GM12865 (cell line): Measurements from ENCODE around the gene SBF1.

Experiments
- DNase-seq: peaks from one replicate; pipeline ENCODE4 v3.0.0; 2010; ENCODE audit warnings: low read depth
- H3K4me3 ChIP-seq: 2 replicates; pipeline ENCODE4 v1.5.1; 2011; ENCODE audit warnings: mild to moderate bottlenecking, low read depth, low read length, control low read depth
- CTCF ChIP-seq: IDR thresholded peaks from 2 replicates; pipeline ENCODE4 v1.5.1; 2011; ENCODE audit warnings: low read length, control low read depth, low read depth, inconsistent platforms; ENCODE audit not compliant: insufficient read depth; ENCODE audit errors: missing control alignments

The SBF1 gene

GRCh38 chr22:50439314-50439870, 35.4 kb downstream of the SBF1 start:
- H3K4me3 ChIP-seq, result no peak overlapping the region
- DNase-seq, result no peak
- no peak for TF ChIP-seq CTCF

GRCh38 chr22:50438305-50439275, 36.2 kb downstream of the SBF1 start:
- H3K4me3 ChIP-seq, result no peak overlapping the region
- no peak for DNase-seq
- TF ChIP-seq CTCF, result no peak

GRCh38 chr22:50437511-50438304, 37.1 kb downstream of the SBF1 start:
- DNase-seq, result no peak
- H3K4me3 ChIP-seq, result no peak overlapping the region
- no peak for TF ChIP-seq CTCF

GRCh38 chr22:50436841-50437341, 37.9 kb downstream of the SBF1 start:
- no peak overlapping the region for H3K4me3 ChIP-seq
- no peak for DNase-seq
- TF ChIP-seq CTCF, result no peak

DNA sequence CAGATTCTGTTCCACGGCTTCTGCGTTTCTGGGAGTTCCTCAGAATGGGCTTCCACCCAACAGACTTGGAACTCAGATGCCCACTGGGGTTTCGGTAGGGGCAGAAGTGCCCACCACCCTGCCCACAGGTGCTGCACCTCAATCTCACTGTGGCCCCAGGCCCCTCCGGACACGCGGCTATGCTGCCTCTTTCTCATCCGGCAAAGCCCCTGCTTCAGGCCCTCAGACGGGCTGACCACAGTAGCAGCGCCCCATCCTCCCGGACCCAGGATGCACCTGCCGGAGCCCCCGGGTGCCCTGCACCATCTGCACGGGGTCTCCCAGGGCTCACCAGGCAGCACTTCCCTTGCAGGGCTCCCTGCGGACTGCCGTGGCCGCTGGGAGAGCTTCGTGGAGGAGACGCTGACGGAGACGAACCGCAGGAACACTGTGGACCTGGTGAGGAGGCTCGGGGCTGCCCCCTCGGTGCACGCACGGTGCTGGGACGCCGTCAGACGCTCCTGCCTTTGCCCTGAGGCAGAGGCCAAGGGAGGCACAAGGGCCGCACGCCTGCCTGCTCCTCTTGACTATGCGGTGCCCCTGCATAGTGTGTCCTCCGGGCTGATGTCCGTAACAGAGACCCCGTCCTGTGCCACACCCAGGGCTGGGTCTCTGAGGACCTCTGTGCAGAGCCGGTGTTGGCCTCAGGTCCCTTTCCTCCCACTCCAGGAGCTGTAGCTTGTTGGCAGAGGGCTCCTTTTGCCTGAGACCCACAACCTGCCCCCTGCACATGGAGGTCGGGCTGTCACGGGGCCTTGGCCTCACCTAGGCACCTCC, 38.6 kb downstream of the SBF1 start:
- no peak for TF ChIP-seq CTCF
- no peak overlapping the region for H3K4me3 ChIP-seq
- no peak for DNase-seq
